Posterior cingulate gyrus (tissue), 11 donors: Measurements from ENCODE around the gene NIP7.

Experiments
- DNase-seq, 10 donors: peaks; one replicate each; pipeline versions ENCODE4 v3.0.0 to v3.0.0-alpha.2; 2020 to 2021; ENCODE audit warnings: mixed read lengths in 3 of 10
- intact Hi-C: fragments of 100-400 bp; cut with DNase I; formaldehyde crosslinking; loops from one replicate; pipeline ENCODE4 v1.15.1; 2023

NIP7 gene

DNA sequence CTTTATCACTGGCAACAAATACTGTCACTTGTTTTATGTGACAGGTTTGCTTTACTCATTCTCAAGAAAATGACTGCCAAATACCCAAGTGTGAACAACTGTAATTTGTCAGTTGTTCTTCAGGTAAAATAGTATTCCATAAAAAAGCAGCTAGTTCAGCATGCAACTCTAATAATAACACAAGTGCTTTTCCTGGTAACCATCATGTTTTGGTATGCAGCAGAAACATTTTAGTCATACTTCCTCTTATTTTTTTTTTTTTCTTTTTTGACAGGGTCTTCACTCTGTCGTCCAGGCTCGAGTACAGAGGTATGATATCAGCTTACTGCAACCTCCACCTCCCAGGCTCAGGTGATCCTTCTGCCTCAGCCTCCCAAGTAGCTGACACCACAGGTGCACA, 41.7 kb downstream of the NIP7 start:
- DNase-seq = no peak
- intact Hi-C loops = no loop called here

DNA sequence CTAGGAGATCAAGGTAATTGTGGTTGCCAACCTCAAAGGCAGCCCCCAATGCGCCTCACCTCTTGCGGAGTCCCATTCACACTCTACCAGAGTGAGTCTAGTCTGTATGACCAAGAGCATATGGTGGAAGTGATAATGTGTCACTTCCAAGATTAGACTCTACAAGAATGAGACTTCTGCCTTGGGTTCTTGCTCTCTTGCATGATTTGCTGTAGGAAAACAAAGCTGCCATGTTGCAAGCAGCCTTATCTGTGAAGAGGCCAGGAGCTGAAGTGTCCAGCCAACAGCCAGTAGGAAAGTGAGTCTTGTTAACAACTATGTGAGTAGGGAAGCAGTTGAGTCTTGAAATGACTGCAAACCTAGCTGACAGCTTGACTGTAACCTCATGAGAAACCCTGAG, 42.8 kb downstream of the NIP7 start:
- intact Hi-C loops = no loop called here
- no peak for DNase-seq

DNA sequence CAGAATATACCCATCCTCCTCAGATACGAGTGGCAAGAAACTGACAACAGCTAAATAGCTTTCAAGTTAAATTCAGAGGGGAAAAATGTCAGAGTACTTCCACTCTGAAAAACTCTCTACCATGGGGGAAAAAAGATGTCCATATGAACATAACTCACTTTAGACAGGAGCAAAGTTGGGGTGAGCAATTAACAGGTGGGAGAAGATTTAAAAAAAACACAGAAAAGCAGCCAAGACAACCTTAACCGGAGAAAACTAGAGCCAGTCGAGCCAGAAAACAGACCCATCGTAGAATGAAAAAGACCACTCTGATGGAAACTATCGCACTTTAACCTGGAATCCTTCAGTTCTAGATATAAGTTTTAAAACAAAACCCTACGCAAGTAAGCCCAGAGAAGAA, 45.4 kb downstream of the NIP7 start:
- intact Hi-C loops = loop anchor here (1.0 kb wide), 1 partner anchor 46 kb away; the partner anchor contains the start of genes COG8 and NIP7
- no peak for DNase-seq

DNA sequence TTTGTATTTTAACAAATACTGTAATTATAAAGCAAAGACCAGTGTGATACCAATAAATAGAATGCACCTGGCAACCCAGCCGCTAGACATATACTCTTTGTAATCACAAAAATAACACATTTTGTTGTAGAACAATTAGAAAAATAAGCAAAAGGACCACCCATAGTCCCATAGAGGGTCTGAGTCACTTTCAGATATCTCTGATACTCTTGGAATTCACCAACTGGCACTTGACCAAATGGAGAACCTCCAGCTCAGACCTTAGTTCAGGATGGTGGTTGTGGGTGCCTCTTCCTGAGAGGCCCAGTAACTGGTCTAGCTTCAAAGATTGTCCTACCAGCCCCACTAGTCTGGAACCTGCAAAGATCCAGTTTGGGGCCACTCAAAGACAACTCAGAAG, 47.0 kb downstream of the NIP7 start:
- no peak for DNase-seq
- intact Hi-C loops = no loop called here
